OCI-LY7 (cell line): ENCODE data around the gene FRMD5. TPM values are rescaled to one million over a fixed set of nuclear protein-coding genes. Genes with fewer than 3 reads are reported as not detected.
"Not testable (repeated sequence)": the region's sequence is repeated elsewhere in the genome, so short reads cannot be mapped to it uniquely, and the experiment has no call there.

Experiments
- BruUV-seq: library from RNA; stranded (reverse); fragments of 400-500 nt; replicated peaks from 2 replicates; lab custom pipeline; 2021; lab: Mats Ljungman, UMichigan
- CTCF ChIA-PET: fragments of 300-600 bp; sonication (Branson Sonifier 250); formaldehyde crosslinking; loops from one replicate; lab custom pipeline; 2022; ENCODE audit warnings: antibody characterized with exemption; ENCODE audit not compliant: unreplicated experiment; lab: Charles Lee
- POLR2A ChIA-PET: fragments of 300-600 bp; sonication (Branson Sonifier 250); formaldehyde crosslinking; loops from one replicate; lab custom pipeline; 2022; ENCODE audit warnings: antibody characterized with exemption; lab: Charles Lee
- DNase-seq: peaks from one replicate; pipeline ENCODE4 v3.0.0-alpha.2; 2015; ENCODE audit warnings: low spot score
- H2AFZ ChIP-seq: fragments of 200-600 bp; sonication (generic), shearing (Covaris generic); 2 replicates; pipeline ENCODE4 v1.6.1; 2014; ENCODE audit warnings: mild to moderate bottlenecking, antibody characterized with exemption, low read length, moderate library complexity
- H3K27ac ChIP-seq: fragments of 200-600 bp; sonication (generic); 2 replicates; pipeline ENCODE4 v1.5.1; 2014; ENCODE audit warnings: mixed run types, low read depth, mild to moderate bottlenecking, moderate library complexity, low read length, inconsistent platforms; ENCODE audit not compliant: poor library complexity, severe bottlenecking
- H3K36me3 ChIP-seq: fragments of 200-600 bp; sonication (generic); 2 replicates; pipeline ENCODE4 v1.6.1; 2014; ENCODE audit warnings: mild to moderate bottlenecking, antibody characterized with exemption, low read length, moderate library complexity, mixed read lengths; ENCODE audit not compliant: insufficient read depth
- H3K4me1 ChIP-seq: fragments of 200-600 bp; sonication (generic); 2 replicates; pipeline ENCODE4 v1.5.1; 2014; ENCODE audit warnings: mild to moderate bottlenecking, low read length; ENCODE audit not compliant: insufficient read depth, poor library complexity, severe bottlenecking
- H3K4me2 ChIP-seq: fragments of 200-600 bp; sonication (generic); 2 replicates; pipeline ENCODE4 v1.6.1; 2014; ENCODE audit warnings: mild to moderate bottlenecking, low read length
- H3K4me3 ChIP-seq: fragments of 200-600 bp; sonication (generic); 2 replicates; pipeline ENCODE4 v1.5.1; 2014; ENCODE audit warnings: mild to moderate bottlenecking, low read depth, low read length; ENCODE audit not compliant: poor library complexity, severe bottlenecking
- H3K79me2 ChIP-seq: fragments of 200-600 bp; sonication (generic); 2 replicates; pipeline ENCODE4 v1.6.1; 2016; ENCODE audit warnings: low read depth, mild to moderate bottlenecking, low read length, moderate library complexity, mixed read lengths; ENCODE audit not compliant: insufficient read depth
- H3K9me2 ChIP-seq: fragments of 200-600 bp; sonication (generic); 2 replicates; pipeline ENCODE4 v1.6.1; 2016; ENCODE audit warnings: mild to moderate bottlenecking, low read length, mixed read lengths; ENCODE audit not compliant: insufficient read depth
- H3K9me3 ChIP-seq: fragments of 200-600 bp; sonication (generic); 2 replicates; pipeline ENCODE4 v1.6.1; 2014; ENCODE audit warnings: mild to moderate bottlenecking, mixed run types, low read length, mixed read lengths
- H4K20me1 ChIP-seq: fragments of 200-600 bp; sonication (generic); 2 replicates; pipeline ENCODE4 v1.6.1; 2014; ENCODE audit warnings: mild to moderate bottlenecking, antibody characterized with exemption, low read length, moderate library complexity, mixed read lengths; ENCODE audit not compliant: insufficient read depth
- EZH2phosphoT487 ChIP-seq: fragments of 200-600 bp; sonication (generic); IDR thresholded peaks from 2 replicates; pipeline ENCODE4 v1.6.1; 2018; ENCODE audit warnings: low read depth, borderline replicate concordance, mild to moderate bottlenecking, mixed run types, antibody characterized with exemption, low read length, moderate library complexity, mixed read lengths
- intact Hi-C: fragments of 100-400 bp; cut with micrococcal nuclease; formaldehyde crosslinking; loops from one replicate; pipeline ENCODE4 v1.10.0; 2022; ENCODE audit not compliant: unreplicated experiment
- total RNA-seq, 2 experiments: library from RNA; depleted of rRNA in 1 of 2; stranded (reverse); fragments of >200 nt in 1 of 2; shearing (Covaris generic) in 1 of 2; gene quantifications; 2 replicates each; pipeline ENCODE4 v1.2.3, GENCODE V29; 2014 to 2022
- TF ChIP-seq, protein P1 (sequence below): fragments of 200-600 bp; sonication (generic); conservative IDR thresholded peaks from 2 replicates; pipeline ENCODE4 v1.5.1; 2014; ENCODE audit warnings: mild to moderate bottlenecking, antibody characterized with exemption, low read length, moderate library complexity, mixed read lengths

The FRMD5 gene
- total RNA-seq, 2 experiments from 2014 or later, result not detected

DNA sequence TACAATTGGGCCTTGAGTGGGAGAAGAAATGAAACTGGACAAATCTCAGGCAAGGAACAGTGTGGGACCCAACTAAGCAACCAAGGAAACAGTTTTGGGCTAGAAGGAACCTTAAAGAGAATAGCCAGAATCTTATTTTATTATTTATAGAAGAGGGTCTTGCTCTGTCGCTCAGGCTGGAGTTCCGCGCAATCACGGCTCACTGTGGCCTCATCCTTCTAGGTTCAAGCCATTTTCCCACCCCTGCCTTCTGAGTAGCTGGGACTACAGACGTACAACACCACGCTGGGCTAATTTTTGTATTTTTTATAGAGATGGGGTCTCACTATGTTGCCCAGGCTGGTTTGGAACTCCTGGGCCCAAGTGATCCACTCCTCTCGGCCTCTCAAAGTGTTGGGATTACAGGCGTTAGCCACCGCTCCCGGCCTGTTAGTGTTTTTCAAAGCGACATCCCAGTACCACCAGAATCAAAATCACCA, 369.0 kb downstream of the FRMD5 start:
- peaks cover 95% of the 10 kb centered on the region for H3K79me2 ChIP-seq
- H3K4me2 ChIP-seq, result peak overlapping the region; percentile 64; the same call in 1 of the 2 replicates
- DNase-seq, result no peak
- no peaks in the 10 kb centered on the region; the same call in 1 of the 2 replicates for H3K9me3 ChIP-seq
- H3K36me3 ChIP-seq, result peaks cover 54% of the 10 kb centered on the region
- peaks cover 54% of the 10 kb centered on the region for H3K4me1 ChIP-seq
- POLR2A ChIA-PET, result interaction anchor here (1.1 to 9.7 kb wide), 3 partner anchors 15 to 36 kb away, joined by 3 to 150 read pairs (median 47); partner anchors contain the start of gene SERF2
- BruUV-seq, result no TSS peak
- intact Hi-C loops, result no loop called here
- TF ChIP-seq, protein P1, sequence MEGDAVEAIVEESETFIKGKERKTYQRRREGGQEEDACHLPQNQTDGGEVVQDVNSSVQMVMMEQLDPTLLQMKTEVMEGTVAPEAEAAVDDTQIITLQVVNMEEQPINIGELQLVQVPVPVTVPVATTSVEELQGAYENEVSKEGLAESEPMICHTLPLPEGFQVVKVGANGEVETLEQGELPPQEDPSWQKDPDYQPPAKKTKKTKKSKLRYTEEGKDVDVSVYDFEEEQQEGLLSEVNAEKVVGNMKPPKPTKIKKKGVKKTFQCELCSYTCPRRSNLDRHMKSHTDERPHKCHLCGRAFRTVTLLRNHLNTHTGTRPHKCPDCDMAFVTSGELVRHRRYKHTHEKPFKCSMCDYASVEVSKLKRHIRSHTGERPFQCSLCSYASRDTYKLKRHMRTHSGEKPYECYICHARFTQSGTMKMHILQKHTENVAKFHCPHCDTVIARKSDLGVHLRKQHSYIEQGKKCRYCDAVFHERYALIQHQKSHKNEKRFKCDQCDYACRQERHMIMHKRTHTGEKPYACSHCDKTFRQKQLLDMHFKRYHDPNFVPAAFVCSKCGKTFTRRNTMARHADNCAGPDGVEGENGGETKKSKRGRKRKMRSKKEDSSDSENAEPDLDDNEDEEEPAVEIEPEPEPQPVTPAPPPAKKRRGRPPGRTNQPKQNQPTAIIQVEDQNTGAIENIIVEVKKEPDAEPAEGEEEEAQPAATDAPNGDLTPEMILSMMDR, result no peak
- TF ChIP-seq EZH2phosphoT487, result no peak
- H4K20me1 ChIP-seq, result peaks cover 9% of the 10 kb centered on the region
- peak overlapping the region; percentile 86 for H3K27ac ChIP-seq
- no peak overlapping the region for H2AFZ ChIP-seq
- CTCF ChIA-PET, result no interaction called here
- no peaks in the 10 kb centered on the region for H3K9me2 ChIP-seq
- peak overlapping the region; percentile 95 for H3K4me3 ChIP-seq

DNA sequence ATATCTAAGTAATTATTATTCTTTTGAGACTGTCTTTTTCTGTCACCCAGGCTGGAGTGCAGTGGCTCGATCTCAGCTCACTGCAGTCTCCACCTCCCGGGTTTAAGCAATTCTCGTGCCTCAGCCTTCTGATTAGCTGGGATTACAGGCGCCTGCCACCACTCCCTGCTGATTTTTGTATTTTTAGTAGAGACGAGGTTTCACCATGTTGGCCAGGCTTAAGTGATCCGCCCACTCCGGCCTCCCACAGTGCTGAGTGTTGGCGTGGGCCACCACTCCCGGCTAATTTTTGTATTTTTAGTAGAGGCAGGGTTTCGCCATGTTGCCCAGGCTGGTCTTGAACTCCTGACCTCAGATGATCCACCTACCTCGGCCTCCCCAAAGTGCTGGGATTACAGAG, 369.8 kb downstream of the FRMD5 start:
- intact Hi-C loops, H2AFZ ChIP-seq, H4K20me1 ChIP-seq, BruUV-seq, H3K9me3 ChIP-seq, CTCF ChIA-PET, DNase-seq, H3K9me2 ChIP-seq: not testable (repeated sequence)
- Histone ChIP-seq H3K27ac (peak overlapping the region; percentile 86), H3K79me2 (peaks cover 95% of the 10 kb centered on the region), H3K36me3 (peaks cover 54% of the 10 kb centered on the region), H3K4me2 (peak overlapping the region; percentile 64), H3K4me1 (peaks cover 50% of the 10 kb centered on the region), H3K4me3 (peak overlapping the region; percentile 94)
- POLR2A ChIA-PET, result interaction anchor here (0.8 to 9.7 kb wide), 9 partner anchors 12 to 465 kb away, joined by 3 to 150 read pairs (median 5); partner anchors contain the start of genes ELL3 and SERF2

DNA sequence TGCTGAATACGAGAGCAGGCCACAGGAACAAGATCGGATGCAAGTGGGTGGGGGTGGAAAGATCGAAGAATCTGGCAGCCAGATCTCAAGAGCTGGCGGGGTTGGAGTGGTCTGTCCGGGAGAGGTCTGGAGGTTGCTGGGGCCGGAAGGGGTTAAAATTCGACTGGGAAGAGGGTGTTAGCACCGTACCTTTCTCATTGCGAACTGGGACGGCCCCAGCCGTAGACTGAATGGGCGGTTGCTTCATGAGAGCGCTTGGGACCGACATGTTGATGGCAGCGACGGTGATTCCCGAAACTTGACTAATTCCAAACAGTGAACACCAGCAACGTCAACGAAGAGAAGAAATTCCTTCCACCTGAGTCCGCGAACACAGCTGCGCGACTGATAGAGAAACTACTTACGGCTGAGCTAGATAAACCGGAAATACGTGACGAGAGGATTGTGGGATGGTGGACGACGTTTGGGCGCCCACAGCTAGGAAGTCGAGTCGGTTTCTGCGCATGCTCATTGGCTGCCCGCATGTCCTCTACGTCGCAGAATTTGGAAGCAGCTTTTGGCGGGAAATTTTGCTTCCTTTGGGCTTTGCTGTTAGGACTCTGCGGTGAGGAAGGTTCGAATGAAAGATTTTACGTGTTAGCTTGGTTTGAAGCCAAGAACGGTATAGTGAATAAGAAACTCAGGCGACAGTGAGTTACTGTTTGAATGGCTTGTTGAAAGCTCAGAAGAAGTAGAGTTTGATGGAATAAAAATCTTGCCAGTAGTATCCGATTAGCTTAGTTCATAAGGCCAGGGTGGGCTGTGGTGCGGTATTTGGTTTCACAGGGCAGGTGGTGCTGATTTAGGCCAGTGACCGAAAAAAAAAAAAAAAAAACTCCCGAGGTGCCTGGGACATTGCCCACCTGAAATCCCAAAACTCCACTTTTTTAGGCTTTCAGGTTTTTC, 370.5 kb downstream of the FRMD5 start, which contains the start of gene MFAP1:
MFAP1 (minus strand) TSS at position 389 of the 945 bp plus-strand sequence; CDS start at position 268, 121 bp downstream.
- Histone ChIP-seq H3K4me1 (peaks cover 43% of the 10 kb centered on the region), H3K27ac (peak within 1 kb of the TSS; percentile 86), H3K4me3 (peak within 1 kb of the TSS; percentile 94), H3K36me3 (peaks cover 54% of the 10 kb centered on the region), H4K20me1 (peaks cover 9% of the 10 kb centered on the region; the same call in 1 of the 2 replicates), H3K79me2 (peaks cover 95% of the 10 kb centered on the region), H3K9me3 (no peaks in the 10 kb centered on the region; the same call in 1 of the 2 replicates), H2AFZ (peak within 1 kb of the TSS; percentile 35; the same call in 1 of the 2 replicates), H3K9me2 (no peaks in the 10 kb centered on the region), H3K4me2 (peak within 1 kb of the TSS; percentile 73)
- peak; percentile 99 for DNase-seq
- intact Hi-C loops, result loop anchor here (1.0 kb wide), 2 partner anchors 15 to 35 kb away; no protein-coding TSS in a partner anchor
- no peak for TF ChIP-seq EZH2phosphoT487
- TF ChIP-seq, protein P1, result no peak
- BruUV-seq, result TSS peak; percentile 92
- ChIA-PET CTCF (interaction anchor here (1.0 kb wide), 1 partner anchor 16 kb away, joined by 3 read pairs; no protein-coding TSS in a partner anchor), POLR2A (interaction anchor here (0.6 to 9.7 kb wide), 17 partner anchors 8 to 465 kb away, joined by 3 to 150 read pairs (median 4); partner anchors contain the start of genes ELL3, HYPK, SERF2 and SERINC4)
